GM18499 (cell line): Measurements from ENCODE around the gene KIF2A.
A peak's percentile ranks its signal among the peaks of the same experiment; 100 is the strongest.

Experiments
- ATAC-seq: cut with Tn5 transposase; IDR thresholded peaks from one replicate; pipeline ENCODE4 v1.9.1; 2021; ENCODE audit warnings: moderate number of reproducible peaks; ENCODE audit not compliant: insufficient read depth, unreplicated experiment

Gene KIF2A

GRCh38 chr5:62372600-62372999 is 66.6 kb downstream of the KIF2A start:
- ATAC-seq, result no peak

GRCh38 chr5:62373382-62373781 is 67.4 kb downstream of the KIF2A start:
- no peak for ATAC-seq

- no peak for ATAC-seq
Measured at GRCh38 chr5:62374090-62374489, 68.1 kb downstream of the KIF2A start.

- no peak for ATAC-seq
Measured at GRCh38 chr5:62375627-62376026, 69.6 kb downstream of the KIF2A start.

- ATAC-seq, result no peak
Measured at GRCh38 chr5:62376064-62376463, 70.1 kb downstream of the KIF2A start.

GRCh38 chr5:62385131-62385530 is 79.1 kb downstream of the KIF2A start:
- no peak for ATAC-seq

- no peak for ATAC-seq
Measured at GRCh38 chr5:62385816-62386400, 79.9 kb downstream of the KIF2A start.

- ATAC-seq, result no peak
Measured at GRCh38 chr5:62386824-62387223, 80.8 kb downstream of the KIF2A start.

GRCh38 chr5:62395210-62395950 is 89.4 kb downstream of the KIF2A start:
- ATAC-seq, result no peak

GRCh38 chr5:62403411-62404250 is 97.6 kb downstream of the KIF2A start, which contains the start of gene DIMT1:
DIMT1 (minus strand) TSS chr5:62403905; CDS start chr5:62403772, 133 bp downstream.
- ATAC-seq, result peak; percentile 87

- peak; percentile 95 for ATAC-seq
Measured at GRCh38 chr5:62412549-62413329, 106.7 kb downstream of the KIF2A start, which contains the start of gene IPO11. IPO11 (plus strand) TSS chr5:62412763; CDS start chr5:62437280, 24,517 bp downstream.

- no peak for ATAC-seq
Measured at GRCh38 chr5:62413711-62414110, 107.7 kb downstream of the KIF2A start.

GRCh38 chr5:62418462-62419076 is 112.6 kb downstream of the KIF2A start:
- ATAC-seq, result no peak

- ATAC-seq, result no peak
Measured at GRCh38 chr5:62419609-62420008, 113.6 kb downstream of the KIF2A start.

GRCh38 chr5:62421414-62421813 is 115.4 kb downstream of the KIF2A start:
- no peak for ATAC-seq

- no peak for ATAC-seq
Measured at GRCh38 chr5:62424763-62425162, 118.8 kb downstream of the KIF2A start.

GRCh38 chr5:62431735-62432620 is 126.0 kb downstream of the KIF2A start:
- no peak for ATAC-seq

- ATAC-seq, result no peak
Measured at GRCh38 chr5:62432621-62433064, 126.6 kb downstream of the KIF2A start.
